B cell (primary cell): ENCODE data around the gene EFHD2.

Source experiments
- EZH2 ChIP-seq: IDR thresholded peaks from 2 replicates; pipeline ENCODE4 v1.6.1; 2012; ENCODE audit warnings: borderline replicate concordance, low read depth, mild to moderate bottlenecking, moderate library complexity, low read length; ENCODE audit not compliant: insufficient read depth, poor library complexity, severe bottlenecking
- TF ChIP-seq, protein P1 (sequence below): fragments of 200-600 bp; IDR thresholded peaks from one replicate; pipeline ENCODE4 v1.8.0; 2022; ENCODE audit warnings: antibody characterized with exemption, mild to moderate bottlenecking

DNA sequence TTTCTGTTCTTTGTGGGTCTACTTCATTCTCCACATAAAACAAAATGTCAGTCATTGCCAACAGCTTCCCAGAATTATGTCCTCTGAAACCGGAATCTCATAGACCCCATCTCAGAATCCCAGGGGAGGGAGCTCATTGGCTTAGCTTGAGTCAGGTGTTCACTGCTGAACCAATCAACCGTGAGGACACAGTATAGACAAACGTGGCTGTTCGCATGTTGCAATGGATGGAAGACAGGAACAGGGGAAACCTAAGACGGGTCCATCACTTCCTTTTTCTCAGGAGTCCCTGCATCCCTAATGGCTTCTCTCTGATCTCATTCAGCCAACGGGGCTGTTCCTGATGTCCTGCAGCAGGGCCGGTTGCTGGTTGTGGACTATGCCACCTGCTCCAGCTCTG is 56.0 kb downstream of the EFHD2 start:
- TF ChIP-seq, protein P1, sequence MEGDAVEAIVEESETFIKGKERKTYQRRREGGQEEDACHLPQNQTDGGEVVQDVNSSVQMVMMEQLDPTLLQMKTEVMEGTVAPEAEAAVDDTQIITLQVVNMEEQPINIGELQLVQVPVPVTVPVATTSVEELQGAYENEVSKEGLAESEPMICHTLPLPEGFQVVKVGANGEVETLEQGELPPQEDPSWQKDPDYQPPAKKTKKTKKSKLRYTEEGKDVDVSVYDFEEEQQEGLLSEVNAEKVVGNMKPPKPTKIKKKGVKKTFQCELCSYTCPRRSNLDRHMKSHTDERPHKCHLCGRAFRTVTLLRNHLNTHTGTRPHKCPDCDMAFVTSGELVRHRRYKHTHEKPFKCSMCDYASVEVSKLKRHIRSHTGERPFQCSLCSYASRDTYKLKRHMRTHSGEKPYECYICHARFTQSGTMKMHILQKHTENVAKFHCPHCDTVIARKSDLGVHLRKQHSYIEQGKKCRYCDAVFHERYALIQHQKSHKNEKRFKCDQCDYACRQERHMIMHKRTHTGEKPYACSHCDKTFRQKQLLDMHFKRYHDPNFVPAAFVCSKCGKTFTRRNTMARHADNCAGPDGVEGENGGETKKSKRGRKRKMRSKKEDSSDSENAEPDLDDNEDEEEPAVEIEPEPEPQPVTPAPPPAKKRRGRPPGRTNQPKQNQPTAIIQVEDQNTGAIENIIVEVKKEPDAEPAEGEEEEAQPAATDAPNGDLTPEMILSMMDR, result no peak
- TF ChIP-seq EZH2, result no peak
